ENCODE data around the gene SNRK.

DNA sequence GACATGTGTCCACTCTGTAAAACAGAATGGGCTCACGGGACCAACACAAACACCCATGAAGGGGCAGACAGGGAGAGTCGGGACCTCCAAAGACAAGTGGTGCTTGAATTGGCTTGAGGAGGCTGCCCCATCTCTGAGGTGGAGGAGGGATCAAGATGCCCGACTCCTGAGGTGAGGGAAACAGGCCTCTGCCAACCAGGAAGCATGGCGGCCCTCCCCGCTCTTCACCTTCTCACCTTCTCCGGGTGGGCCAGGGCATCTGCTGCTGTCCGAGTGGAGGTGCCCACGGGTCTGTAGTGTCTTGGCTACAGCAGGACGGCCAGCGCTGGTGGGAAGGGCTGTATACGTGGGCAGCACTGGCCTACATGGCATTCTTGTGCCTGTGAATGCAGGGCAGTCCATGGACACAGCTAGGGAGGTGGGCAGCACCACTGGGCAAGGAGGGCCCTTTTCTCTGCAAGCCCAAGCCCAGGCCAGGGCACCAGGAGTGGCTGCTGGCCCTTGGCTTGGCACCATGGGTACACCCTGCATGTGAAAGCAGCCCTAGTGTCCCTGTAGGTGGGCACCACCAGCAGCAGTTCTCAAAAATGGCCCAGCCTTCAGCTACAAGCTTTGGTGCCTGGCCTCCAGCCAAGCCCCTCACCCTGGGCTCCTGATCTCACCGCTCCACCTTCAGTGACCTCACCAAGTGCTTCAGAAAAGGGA is 79.4 kb downstream of the SNRK start:
- TF ChIP-seq, protein P1, sequence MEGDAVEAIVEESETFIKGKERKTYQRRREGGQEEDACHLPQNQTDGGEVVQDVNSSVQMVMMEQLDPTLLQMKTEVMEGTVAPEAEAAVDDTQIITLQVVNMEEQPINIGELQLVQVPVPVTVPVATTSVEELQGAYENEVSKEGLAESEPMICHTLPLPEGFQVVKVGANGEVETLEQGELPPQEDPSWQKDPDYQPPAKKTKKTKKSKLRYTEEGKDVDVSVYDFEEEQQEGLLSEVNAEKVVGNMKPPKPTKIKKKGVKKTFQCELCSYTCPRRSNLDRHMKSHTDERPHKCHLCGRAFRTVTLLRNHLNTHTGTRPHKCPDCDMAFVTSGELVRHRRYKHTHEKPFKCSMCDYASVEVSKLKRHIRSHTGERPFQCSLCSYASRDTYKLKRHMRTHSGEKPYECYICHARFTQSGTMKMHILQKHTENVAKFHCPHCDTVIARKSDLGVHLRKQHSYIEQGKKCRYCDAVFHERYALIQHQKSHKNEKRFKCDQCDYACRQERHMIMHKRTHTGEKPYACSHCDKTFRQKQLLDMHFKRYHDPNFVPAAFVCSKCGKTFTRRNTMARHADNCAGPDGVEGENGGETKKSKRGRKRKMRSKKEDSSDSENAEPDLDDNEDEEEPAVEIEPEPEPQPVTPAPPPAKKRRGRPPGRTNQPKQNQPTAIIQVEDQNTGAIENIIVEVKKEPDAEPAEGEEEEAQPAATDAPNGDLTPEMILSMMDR (IDR thresholded peaks at IDR 0.05) = no peak
- TF ChIP-seq POLR2A (IDR thresholded peaks at IDR 0.05) = no peak

Measured in testis (tissue), 2 donors.